Right forelimb (tissue), 1 donor: ENCODE measurements around the gene CELF2.

ENCODE experiments used
- DNase-seq: peaks from one replicate; pipeline ENCODE4 v3.0.0-alpha.2; 2018

The CELF2 gene

DNA sequence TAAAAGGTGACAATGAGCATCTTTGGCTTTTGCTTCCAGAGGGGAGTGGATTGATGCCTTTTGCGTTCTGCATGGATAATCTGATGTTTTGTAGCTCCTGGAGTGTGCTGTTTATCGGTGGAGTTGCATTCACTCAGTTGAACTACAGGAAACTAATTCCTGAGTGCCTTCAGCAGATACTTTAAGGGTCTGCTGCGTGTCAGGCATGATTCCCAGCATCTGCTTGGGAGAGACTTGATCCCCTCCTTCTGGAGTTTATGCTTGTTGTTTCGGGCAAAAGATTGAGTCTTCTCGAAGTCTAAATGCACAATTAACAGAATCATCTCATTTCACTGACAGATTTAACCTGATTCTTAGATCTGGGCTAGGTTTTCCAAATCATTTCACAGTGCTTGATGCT is 46.2 kb downstream of the CELF2 start:
- no peak for DNase-seq

DNA sequence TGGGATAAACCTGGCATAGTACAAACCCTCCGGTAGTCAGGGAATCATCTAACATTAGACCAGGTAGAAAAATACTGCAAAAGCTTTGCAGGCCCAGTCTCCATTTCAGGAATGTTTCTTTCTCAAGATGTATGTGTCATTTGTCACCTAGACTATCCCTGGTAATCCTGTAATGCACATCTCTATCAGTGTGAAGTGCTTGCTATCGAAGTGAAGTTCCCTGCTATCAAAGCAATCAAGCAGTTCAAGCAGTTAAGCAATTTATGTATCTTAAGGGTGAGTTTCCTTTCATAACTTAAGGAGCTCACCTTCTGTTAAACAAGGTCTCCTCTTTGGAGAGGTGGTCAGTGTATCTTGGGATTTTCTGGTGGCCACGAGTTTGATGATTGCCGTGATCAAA is 47.2 kb downstream of the CELF2 start:
- DNase-seq: no peak

DNA sequence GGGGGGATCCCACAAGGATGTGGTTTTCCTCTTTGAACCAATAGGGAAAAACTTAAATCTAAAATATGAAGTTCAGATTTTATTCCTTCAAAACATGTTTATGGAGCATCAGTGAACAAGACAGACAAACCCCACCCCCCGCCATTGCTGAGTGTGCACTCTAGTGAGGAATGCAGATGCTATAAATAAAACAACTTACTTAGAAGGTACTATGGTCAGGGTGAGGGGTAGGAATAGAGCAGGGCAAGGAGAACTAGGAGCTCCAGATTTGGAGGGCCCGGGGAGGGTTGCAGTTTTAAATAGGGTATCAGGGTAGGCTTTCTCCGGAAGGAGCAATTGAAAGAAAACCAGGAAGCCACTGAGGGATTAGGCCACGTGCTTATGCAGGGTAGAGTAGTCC is 47.9 kb downstream of the CELF2 start:
- no peak for DNase-seq

DNA sequence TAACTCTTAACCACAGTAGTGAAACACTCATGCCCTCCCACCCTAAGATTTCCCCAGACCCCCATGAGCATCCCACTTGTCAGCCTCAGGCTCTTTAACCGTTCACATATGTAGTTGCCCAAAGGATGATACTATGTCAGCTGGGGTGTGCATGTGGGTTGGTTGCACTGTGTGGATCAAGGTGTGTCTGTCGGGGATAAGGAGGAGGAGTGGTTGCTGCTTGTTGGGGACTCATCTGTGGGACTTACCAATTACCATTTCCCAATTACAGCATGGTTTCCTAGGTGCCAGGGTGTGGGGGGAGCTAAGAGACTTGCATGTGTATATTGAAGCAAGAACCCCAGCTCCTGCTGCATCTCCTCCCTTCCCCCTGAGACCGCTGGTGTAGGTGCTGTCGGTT is 48.8 kb downstream of the CELF2 start:
- no peak for DNase-seq

DNA sequence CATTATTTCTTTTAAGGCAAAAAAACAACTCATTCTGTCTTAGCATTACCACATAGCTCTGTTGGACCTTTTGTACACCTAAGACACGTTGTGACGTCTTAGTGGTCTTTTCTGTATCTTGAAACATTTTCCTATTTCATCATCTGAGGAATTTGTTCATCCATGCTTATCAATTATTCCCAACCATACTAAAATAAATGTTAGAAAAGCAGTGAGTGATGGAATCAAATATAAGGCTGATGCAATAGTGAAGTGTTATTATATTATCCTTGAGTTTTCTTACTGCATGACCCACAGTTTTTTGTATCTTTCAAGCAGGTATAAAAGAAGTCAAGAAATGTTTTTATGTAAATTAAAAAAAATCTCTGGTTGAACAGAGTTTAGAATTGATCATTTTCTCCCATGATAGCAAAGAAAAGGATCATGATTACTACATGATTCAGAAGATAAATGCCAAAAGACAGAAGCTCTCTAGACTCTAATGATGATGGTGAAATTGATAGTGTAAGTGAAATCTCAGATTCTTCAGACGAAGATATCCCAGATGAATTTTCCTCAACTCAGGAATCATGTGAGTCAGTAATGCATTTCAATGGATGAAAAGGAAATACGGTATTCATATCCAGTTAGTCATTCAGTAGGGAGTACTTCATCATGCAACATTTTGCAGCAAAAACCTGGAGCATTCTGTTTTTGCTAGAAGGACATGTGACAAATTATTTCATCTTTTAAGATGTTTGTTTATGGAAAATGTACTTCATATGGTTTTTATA is 51.4 kb downstream of the CELF2 start:
- DNase-seq: no peak

DNA sequence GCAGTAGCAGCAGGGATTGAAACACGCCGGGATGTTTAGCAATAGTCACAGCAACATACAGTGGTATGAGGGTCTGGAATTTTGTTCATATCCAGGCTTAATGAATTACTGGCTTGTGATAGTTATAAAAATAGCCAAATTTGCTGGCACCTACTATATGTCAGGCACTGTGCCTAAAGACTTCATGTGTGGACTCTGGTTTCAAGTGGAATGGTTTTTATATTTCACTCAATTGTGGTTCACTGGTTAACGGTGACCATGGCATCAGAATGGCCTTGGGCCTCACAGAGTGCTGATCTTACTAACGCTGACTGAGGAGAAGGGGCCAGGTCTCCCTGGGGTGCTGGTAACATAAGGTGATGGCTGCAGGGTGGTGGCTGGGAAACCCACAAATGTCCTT is 55.7 kb downstream of the CELF2 start:
- DNase-seq: no peak

DNA sequence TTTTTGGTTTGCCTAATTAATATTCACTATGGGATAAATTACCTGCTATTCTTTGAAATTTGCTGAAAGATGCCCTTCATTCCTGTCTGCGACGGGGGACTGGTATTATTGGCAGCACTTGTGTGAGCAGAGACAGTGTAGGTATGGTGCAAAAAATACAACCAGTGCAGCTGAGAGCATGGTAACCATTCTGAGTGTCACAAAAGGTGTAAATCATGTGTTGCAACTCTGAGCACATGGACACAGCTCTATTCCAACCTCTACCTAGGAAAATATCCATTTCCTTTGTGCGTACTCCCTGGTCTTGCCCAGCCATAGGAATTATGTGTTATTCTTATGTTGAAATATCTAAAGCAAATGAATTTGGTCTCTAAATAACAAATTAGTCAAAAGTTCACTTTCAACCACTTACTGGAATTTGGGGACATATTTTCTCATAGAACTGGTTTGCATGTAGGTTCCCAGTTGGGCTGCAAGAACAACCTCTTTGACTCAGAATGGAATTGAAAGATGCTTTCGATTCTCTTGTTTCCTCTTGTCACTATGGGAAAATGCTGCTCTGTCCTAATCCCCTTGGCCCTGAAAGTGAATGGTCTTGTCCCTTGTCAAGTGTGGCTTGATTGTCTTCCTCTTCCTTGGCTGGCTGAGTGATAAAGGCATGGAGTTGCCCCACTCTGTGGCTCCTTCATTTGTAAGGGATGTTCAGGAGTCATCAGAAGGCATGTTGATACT is 57.0 kb downstream of the CELF2 start:
- DNase-seq: no peak

DNA sequence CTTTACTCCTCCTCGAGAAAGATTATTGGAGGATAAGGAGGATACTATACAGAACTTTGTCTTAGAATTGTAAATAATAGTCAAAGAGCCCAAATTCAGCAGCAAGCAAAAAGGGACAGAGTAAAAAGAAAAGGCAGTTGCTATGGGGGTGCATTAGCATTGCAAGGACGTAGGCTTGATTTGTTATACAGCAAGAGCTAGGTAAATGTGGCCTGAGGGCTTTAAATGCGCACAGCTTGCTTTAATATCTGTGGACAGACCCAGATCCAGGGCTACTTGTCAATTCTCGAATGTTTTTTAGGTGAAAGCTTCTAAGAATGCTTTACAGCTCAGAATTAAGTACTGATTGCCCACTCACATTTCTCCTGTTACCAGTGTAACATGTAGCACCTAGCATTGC is 58.5 kb downstream of the CELF2 start:
- DNase-seq: no peak

DNA sequence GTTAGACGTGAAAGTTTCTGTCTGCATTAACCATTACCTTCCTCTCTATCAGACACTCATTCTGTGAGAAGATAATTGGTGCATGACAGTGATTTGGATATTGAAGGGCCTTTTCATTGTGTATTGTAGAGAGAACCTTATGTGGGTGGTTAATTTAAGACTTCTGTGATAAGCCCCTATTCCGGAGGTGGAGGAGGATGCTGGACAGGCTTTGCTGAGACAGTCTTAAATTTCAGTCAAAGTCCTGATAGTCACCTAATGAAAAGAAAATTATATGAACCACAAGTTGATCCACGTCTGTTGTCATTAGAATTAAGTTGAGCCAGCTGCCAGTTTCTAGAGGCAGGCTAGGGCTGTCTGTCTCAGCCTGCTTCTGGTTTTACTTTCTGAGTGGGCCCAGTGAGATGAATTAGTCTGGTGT is 62.9 kb downstream of the CELF2 start:
- no peak for DNase-seq

DNA sequence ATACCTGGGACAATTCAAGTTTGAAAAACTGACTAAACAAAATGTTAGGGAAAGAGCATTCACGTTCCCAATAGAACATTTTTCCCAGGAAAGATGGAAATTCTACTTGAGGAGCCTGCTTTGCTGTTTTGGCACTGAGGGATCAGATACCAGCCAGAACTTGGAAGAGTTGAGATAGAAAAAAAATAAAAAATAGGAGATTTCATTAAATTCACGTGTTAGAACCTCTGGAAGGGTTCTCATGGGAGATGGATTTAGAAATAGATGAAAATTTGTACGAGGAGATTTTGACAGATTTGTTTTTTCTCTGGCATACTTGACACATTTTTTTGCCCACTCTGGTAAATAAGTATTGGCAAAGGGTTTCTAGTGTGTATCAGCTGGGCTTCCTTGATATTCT is 63.7 kb downstream of the CELF2 start:
- DNase-seq: no peak

DNA sequence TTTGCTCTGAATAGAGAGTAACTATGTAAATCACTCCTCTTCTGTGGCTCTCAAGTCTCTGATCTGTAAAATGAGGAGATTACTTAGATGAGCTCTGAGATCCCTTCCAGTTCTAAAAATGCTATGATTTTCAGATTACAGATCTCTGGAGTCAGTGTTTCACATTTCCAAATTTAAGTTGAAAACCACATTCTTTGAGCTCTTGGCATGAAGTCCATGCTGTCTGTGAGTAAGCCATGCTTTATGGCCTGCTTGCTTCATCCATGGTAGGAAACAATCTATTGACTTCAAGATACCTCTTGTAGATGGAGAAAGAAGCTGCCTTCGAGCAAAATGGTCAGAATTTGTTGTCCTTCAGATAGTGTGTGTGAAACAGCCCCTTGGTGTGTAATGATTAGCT is 64.9 kb downstream of the CELF2 start:
- no peak for DNase-seq

DNA sequence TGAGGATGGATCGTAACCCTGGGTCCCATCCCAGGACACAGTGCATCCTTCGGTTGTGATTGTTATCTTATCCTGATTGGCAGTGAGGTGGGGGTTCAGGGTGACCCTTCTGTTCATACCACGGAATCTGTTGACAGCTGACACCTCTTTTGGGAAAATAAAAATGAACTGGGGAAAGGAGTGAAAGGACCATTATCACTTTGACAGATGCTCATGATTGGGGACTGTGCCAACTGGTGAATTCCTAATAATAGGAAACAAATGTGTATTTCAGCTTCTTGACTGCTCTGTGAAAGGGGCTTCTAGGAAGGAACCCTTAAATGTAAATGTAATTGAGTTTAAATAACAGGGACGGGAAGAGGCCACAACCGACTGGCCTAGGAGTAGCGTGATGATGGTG is 65.4 kb downstream of the CELF2 start:
- no peak for DNase-seq

DNA sequence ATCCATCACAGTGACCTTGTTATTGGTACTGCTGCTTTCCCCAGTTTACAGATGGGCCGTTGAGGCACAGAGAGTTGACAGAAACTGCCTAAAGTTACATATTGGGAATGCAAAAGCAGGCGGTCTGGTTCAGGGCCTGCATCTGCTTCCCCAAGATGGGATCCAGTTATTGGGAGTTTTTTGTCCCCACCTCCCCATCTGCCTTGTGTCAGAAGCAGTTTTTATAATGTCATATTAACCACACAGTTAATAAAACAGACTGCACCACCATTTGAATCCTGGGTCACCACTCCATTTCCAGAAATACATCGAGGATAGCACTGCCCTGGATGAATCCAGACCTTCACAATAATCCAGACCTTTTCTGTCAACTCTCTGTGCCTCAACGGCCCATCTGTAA is 67.9 kb downstream of the CELF2 start:
- DNase-seq: no peak

DNA sequence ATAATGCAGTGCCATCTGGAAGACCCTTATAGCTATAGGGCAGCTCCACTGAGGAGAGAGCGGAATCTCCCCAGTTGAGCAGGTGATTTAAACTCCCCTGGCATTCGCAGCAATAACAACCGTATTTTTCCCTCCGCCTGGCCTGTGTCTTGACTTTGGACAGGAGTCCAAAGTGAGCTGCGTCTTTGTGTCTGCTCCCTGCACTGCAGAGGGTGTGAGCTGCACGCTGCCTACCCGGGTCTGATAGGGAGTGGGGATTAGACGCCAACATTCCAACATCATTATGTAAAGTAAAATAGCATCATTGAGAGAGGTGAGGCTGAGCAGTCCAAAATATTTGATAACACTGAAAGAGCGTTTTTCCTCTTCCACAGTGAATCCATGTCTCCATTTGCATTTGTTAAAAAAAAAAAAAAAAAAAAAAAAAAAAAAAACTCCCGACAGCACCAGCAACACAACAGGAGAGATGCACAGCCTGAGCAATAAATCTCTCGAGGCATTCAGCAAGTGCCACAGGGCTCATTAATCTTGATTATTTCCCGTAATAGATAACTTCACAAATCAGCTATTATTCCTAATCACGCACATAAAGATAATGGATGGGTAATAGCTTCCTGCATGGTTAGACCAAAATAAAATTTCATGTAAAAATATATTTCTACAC is 68.6 kb downstream of the CELF2 start:
- no peak for DNase-seq

DNA sequence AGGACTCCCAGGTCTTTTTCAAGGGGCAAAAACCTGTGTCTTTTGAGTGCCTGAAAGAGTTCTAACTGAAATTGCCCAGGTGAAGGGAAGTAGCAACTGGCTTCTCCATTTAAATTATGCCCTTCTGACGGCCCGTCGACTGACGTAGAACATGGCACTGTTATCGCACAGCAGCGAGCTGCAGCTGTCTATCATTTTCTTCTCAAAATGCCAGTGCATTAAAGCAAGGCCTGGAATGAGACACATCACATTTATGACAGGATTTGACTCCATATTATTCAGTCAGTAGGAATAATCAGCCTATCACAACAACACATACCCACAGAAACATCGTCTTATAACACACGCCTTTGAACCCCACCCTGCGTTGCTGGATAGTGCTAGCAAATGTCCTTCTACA is 69.7 kb downstream of the CELF2 start:
- no peak for DNase-seq

DNA sequence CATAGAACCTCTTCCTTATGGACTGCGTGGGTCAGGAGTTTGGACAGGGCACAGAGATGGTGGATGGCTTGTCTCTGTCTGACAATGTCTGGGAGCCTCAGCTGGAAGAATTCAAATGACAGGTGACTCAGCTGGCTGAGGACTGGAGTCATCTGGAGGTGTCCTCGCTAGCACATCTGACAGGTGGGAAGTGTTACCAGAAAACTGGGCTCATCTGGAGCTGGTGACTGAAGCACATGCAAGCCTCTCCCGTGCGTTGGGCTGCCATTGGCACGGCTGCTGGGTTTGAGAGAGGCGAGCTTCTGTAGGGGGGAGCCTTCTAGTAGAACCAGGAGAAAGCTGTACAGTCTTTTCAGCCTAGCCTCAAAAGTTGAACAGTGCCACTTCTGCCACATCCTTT is 71.0 kb downstream of the CELF2 start:
- no peak for DNase-seq

DNA sequence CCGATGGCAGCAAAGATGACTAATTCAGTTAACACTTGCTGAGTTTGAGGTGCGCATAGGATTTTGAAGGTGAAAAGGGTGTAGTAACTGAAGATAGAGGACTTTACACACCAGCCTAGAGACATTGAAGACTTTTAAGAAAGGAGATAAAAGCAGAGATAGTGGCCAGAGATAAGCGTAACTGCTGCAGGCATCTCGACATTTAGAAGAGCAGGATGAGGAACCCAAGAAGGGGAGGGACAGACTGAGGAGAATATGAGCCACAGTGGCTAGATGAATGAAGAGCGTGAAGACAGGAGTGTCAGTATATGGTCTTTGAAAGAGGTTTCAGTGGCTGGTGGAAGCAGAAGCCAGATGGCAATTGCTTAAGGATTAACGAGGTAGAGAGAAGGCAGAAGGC is 71.6 kb downstream of the CELF2 start:
- DNase-seq: no peak

DNA sequence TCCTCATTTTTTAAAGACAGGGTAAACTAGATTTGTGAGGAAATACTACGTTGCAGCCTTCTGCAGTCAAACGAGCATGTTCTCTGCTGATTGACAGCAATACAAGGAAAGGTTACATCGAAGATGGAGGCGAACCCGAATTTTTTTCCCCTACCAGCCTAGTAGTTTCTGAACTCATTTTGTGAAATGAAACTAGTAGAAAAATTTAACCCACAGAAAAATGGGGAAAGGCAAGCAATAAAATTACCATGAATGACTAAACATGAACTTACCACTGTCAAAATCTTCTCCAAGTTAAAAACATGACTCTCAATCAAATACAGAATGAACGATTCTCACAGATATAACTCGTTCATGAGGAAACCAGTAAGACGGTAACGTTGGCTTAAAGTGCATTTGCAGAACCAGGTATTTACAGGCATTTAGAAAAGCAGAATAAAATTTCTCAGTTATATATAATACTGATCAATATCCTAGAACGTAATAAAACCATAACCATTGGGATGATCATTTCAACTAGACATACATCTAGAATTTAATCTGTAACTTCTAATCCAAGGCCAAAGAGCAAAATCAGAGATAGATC is 73.9 kb downstream of the CELF2 start:
- no peak for DNase-seq

DNA sequence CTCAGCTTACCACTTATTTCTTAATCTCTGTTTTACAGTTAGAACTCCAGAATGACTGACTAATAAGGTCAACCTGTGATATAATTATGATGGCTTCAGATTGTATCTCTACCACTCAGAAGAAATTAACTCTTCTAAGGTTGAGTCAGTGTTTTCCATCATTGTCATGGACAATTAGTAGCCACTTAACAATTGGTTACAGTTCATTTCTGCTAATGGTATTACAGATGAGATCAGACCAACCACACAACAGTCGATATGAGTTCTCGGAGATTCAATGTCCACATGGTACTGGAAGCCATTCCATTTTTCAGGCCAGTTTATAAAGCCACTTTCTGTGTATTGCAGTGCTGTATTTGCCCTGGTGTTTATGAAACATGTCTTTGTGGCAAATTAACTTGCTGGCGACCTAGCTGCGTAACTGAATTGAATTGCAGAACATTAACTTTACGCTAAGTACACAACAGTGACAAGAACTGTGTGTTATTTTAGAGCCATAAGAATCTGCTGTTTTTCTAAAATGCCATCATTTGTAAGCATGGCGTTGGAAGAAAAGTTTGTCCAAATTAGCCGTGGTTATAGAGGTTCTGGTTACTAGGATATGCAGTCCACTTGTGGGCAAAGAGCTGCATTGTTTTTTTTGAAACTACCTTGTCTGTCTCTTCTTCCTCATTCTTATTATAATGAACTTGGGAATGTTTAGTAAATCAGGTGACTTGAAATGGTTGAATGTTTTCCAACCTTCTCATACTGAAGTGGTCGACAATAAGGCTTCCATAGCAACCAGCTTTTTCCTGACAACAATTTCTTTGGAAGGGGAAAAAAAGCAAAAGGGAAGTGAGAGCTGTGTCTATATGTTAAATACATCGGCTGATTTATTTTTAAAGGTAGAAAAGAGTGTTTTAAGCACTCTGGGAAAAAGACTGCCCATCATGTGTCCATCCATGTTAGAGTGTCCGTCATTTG is 76.4 kb downstream of the CELF2 start:
- no peak for DNase-seq

DNA sequence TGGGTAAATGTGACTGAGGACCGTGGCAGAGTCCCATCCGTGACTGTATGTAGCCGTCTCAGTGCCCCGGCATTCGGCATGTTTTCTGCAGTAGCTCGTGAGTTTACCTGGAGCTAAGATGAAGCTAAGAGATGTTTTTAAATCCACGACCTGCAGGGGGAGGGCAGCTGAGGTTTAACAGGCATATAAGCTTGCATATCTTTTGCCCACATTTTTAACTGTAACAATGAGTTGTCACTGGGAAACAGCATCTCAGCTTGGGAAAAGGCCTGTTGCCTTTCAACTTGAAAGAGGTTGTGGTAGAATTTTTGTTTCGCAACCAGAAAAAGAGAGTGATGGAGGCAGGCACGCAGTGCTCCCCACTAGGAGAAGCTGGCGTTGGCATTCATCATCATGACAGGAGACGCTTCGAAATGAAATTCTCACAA is 77.7 kb downstream of the CELF2 start:
- DNase-seq: no peak

DNA sequence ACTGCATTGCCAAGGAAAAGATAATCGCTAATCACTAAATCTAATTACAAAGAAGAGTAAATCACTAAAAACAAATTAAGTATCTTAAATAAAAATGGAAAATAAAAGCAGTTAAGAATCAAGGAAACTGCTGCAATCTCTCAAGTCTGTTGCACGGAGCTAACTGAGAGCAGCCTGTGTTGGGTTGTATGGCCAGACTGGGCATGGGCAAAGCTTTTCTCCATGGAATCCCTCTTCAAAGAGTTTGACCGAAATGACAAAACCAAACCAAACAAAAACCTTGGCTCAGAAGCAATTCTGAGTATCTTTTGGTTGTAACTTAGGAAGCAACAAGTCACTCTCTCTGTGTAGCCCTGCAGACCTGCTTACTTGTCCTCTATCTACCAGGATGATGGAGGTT is 78.8 kb downstream of the CELF2 start:
- DNase-seq: no peak

DNA sequence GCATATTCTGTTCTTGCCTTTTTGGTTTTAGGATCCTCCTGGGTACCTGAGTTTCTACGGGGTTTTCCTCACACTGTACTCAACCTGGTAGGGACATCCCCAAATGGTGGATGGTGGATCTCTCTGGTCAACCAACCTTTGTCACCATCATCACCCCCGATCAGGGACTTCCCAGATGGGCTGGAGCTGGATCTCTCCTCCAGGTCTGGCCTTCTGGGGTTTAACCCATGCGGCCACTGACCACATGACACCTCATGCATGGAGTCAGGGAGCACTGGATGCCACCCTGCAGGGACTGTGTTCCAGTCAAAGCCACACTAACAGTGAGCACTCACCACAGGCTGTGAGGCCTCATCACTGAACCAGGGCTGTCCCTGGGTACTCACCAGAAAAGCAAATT is 80.0 kb downstream of the CELF2 start:
- DNase-seq: no peak

DNA sequence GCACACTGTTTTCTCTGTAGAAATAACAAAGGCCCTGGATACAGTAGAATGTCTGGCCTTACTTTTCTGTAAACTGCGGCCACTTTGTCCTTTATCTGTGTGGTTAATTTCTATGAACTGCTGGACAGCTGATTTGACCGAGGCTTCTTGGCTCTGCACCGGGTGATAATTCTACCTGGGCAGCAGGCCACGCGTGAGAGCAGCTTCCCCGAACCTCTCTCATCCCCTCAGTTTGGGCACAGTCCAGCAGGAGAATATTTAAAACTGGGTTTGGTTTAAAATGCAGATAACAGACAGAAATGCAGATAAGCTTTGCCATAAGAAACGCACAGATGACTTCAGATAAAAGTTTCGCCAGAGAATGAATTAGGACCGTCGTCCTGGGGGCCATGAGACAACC is 81.0 kb downstream of the CELF2 start:
- DNase-seq: no peak
